Stimulated activated CD4-positive, alpha-beta T cell treated with anti-CD3 and anti-CD28 coated beads, Interleukin-1b, Interleukin-23, amount 100 ng/mL, for 1 hour (primary cell): ENCODE results near the gene CYB561A3.

Source experiments
- DNase-seq, 2 donors: peaks; one replicate each; pipeline ENCODE4 v3.0.0-alpha.2; 2020; ENCODE audit warnings: low read depth in 2 of 2

Gene CYB561A3

GRCh38 chr11:61325649-61326414, 35.9 kb downstream of the CYB561A3 start:
- no peak for DNase-seq

GRCh38 chr11:61315260-61315659, 46.4 kb downstream of the CYB561A3 start:
- DNase-seq, result no peak

- no peak for DNase-seq
Measured at GRCh38 chr11:61310749-61311148, 50.9 kb downstream of the CYB561A3 start.

- no peak for DNase-seq
Measured at GRCh38 chr11:61309739-61310138, 51.9 kb downstream of the CYB561A3 start.

GRCh38 chr11:61309141-61309540, 52.5 kb downstream of the CYB561A3 start:
- DNase-seq, result no peak

GRCh38 chr11:61307354-61307753, 54.3 kb downstream of the CYB561A3 start:
- DNase-seq, result no peak

GRCh38 chr11:61306221-61306620, 55.5 kb downstream of the CYB561A3 start:
- DNase-seq, result no peak

- DNase-seq, result no peak
Measured at GRCh38 chr11:61305417-61305816, 56.3 kb downstream of the CYB561A3 start.

GRCh38 chr11:61303725-61304124, 58.0 kb downstream of the CYB561A3 start:
- no peak for DNase-seq

- no peak for DNase-seq
Measured at GRCh38 chr11:61302550-61302949, 59.1 kb downstream of the CYB561A3 start.
